Fibroblast of lung (primary cell): ENCODE measurements around the gene CSK. TPM values are rescaled to one million over a fixed set of nuclear protein-coding genes. Genes with fewer than 3 reads are reported as not detected.

Experiments
- DNase-seq, 2 donors: peaks; one replicate each; pipeline versions ENCODE4 v3.0.0 to v3.0.0-alpha.2; 2010; ENCODE audit warnings: low read depth in 2 of 2
- H2AFZ ChIP-seq: 2 replicates; pipeline ENCODE4 v1.5.1; 2012; ENCODE audit warnings: low read length, control low read depth, inconsistent platforms
- H3K27ac ChIP-seq: 2 replicates; pipeline ENCODE4 v1.5.1; 2011; ENCODE audit warnings: low read length, control low read depth; ENCODE audit not compliant: insufficient read depth
- H3K27me3 ChIP-seq: 2 replicates; pipeline ENCODE4 v1.5.1; 2011; ENCODE audit warnings: mild to moderate bottlenecking, low read length; ENCODE audit not compliant: control insufficient read depth, insufficient read depth
- H3K36me3 ChIP-seq: 2 replicates; pipeline ENCODE4 v1.5.1; 2011; ENCODE audit warnings: low read length; ENCODE audit not compliant: control insufficient read depth, insufficient read depth
- H3K4me1 ChIP-seq: 2 replicates; pipeline ENCODE4 v1.5.1; 2011; ENCODE audit warnings: low read length; ENCODE audit not compliant: control insufficient read depth, insufficient read depth; ENCODE audit errors: extremely low read depth
- H3K4me2 ChIP-seq: 2 replicates; pipeline ENCODE4 v1.5.1; 2011; ENCODE audit warnings: low read length, control low read depth; ENCODE audit not compliant: insufficient read depth; ENCODE audit errors: extremely low read depth
- H3K4me3 ChIP-seq, 4 experiments: fragments of 200-600 bp in 1 of 4; sonication (generic) in 1 of 4; replicated peaks in 1 of 4; 2 replicates each; pipeline ENCODE4 v1.5.1; 2011 to 2016; ENCODE audit warnings: low read length in 4 of 4, low read depth in 3 of 4, mild to moderate bottlenecking in 3 of 4, control low read depth in 2 of 4, inconsistent platforms in 1 of 4, mixed read lengths in 1 of 4; ENCODE audit not compliant: insufficient read depth in 1 of 4; ENCODE audit errors: control extremely low read depth in 1 of 4
- H3K79me2 ChIP-seq: 2 replicates; pipeline ENCODE4 v1.5.1; 2012; ENCODE audit warnings: mild to moderate bottlenecking, low read length, inconsistent platforms; ENCODE audit not compliant: control insufficient read depth, insufficient read depth
- H3K9ac ChIP-seq: 2 replicates; pipeline ENCODE4 v1.5.1; 2011; ENCODE audit warnings: mild to moderate bottlenecking, low read length, control low read depth; ENCODE audit not compliant: insufficient read depth
- H3K9me3 ChIP-seq: 2 replicates; pipeline ENCODE4 v1.5.1; 2012; ENCODE audit warnings: low read depth, low read length; ENCODE audit not compliant: control insufficient read depth, insufficient read depth
- H4K20me1 ChIP-seq: 2 replicates; pipeline ENCODE4 v1.5.1; 2011; ENCODE audit warnings: low read length; ENCODE audit not compliant: control insufficient read depth, insufficient read depth; ENCODE audit errors: extremely low read depth
- CTCF ChIP-seq, 2 donors: IDR thresholded peaks in 1 of 2; conservative IDR thresholded peaks in 1 of 2; 1 replicate in 1 of 2; 2 replicates in 1 of 2; pipeline ENCODE4 v1.5.1; 2011 to 2012; ENCODE audit warnings: low read length in 2 of 2, control low read depth in 1 of 2, inconsistent platforms in 1 of 2, low read depth in 1 of 2, mild to moderate bottlenecking in 1 of 2
- EZH2 ChIP-seq: IDR thresholded peaks from 2 replicates; pipeline ENCODE4 v1.5.1; 2012; ENCODE audit warnings: low read length, control low read depth, mild to moderate bottlenecking; ENCODE audit errors: missing control alignments
- polyA plus RNA-seq, 2 donors: library from polyadenylated mRNA; depleted of rRNA in 1 of 2; stranded (reverse) in 1 of 2; unstranded in 1 of 2; fragments of >200 nt; gene quantifications; 2 replicates each; pipeline ENCODE4 v1.2.1, GENCODE V29; 2011 to 2012; ENCODE audit warnings: missing spikeins in 1 of 2
- total RNA-seq: library from RNA; depleted of rRNA; stranded (reverse); fragments of >200 nt; gene quantifications from 2 replicates; pipeline ENCODE4 v1.2.1, GENCODE V29; 2014

Gene CSK
- total and polyA plus RNA-seq, 2 donors (not counting 1 experiment from before 2014, with no cell fraction given) = 21.5 to 22.0 TPM

GRCh38 chr15:74786551-74787165, 4.8 kb downstream of the CSK start:
- DNase-seq = no peak
- no peak overlapping the region for H3K9ac ChIP-seq
- H4K20me1 ChIP-seq = no peaks in the 10 kb centered on the region

GRCh38 chr15:74787251-74788041, 5.6 kb downstream of the CSK start:
- Histone ChIP-seq H3K27ac (peak overlapping the region; percentile 31), H3K9ac (no peak overlapping the region), H2AFZ (no peak overlapping the region), H3K4me1 (peaks cover 69% of the 10 kb centered on the region), H3K36me3 (no peaks in the 10 kb centered on the region), H3K27me3 (no peaks in the 10 kb centered on the region), H3K4me2 (no peak overlapping the region), H3K79me2 (peaks cover 83% of the 10 kb centered on the region), H3K9me3 (no peaks in the 10 kb centered on the region), H4K20me1 (no peaks in the 10 kb centered on the region), H3K4me3 (no peak overlapping the region)
- peak; percentile 65 to 74 for DNase-seq
- TF ChIP-seq EZH2 (no peak), CTCF (conservative IDR thresholded peaks at IDR 0.05 in 1 of 2, IDR thresholded peaks at IDR 0.05 in 1 of 2; ENCODE audit: low read depth in 1 of 2, low read length in 2 of 2) (peak; percentile 56 to 73)

More at GRCh38 chr15:74786551-74787165, 4.8 kb downstream of the CSK start:
- no peak overlapping the region for H2AFZ ChIP-seq
- H3K36me3 ChIP-seq = no peaks in the 10 kb centered on the region
- peaks cover 75% of the 10 kb centered on the region for H3K79me2 ChIP-seq
- H3K4me1 ChIP-seq = peaks cover 69% of the 10 kb centered on the region
- no peaks in the 10 kb centered on the region for H3K27me3 ChIP-seq
- no peaks in the 10 kb centered on the region for H3K9me3 ChIP-seq
- no peak for TF ChIP-seq CTCF (conservative IDR thresholded peaks at IDR 0.05 in 1 of 2, IDR thresholded peaks at IDR 0.05 in 1 of 2; ENCODE audit: low read depth in 1 of 2, low read length in 2 of 2)
- no peak for TF ChIP-seq EZH2
- peak overlapping the region; percentile 41 for H3K4me2 ChIP-seq
- H3K4me3 ChIP-seq = no peak overlapping the region
- peak overlapping the region; percentile 31 for H3K27ac ChIP-seq

- Histone ChIP-seq H3K4me3 (no peak overlapping the region), H3K27ac (peak overlapping the region; percentile 45), H3K36me3 (no peaks in the 10 kb centered on the region), H3K9me3 (no peaks in the 10 kb centered on the region), H3K79me2 (peaks cover 83% of the 10 kb centered on the region), H3K4me2 (no peak overlapping the region), H3K4me1 (peaks cover 69% of the 10 kb centered on the region), H4K20me1 (no peaks in the 10 kb centered on the region), H3K9ac (no peak overlapping the region), H2AFZ (no peak overlapping the region), H3K27me3 (no peaks in the 10 kb centered on the region)
- DNase-seq = no peak
- TF ChIP-seq EZH2 = no peak
- no peak for TF ChIP-seq CTCF (conservative IDR thresholded peaks at IDR 0.05 in 1 of 2, IDR thresholded peaks at IDR 0.05 in 1 of 2; ENCODE audit: low read depth in 1 of 2, low read length in 2 of 2)
These were observed 6.3 kb downstream of the CSK start for GRCh38 chr15:74788042-74788682.
